NCI-H1417 (cell line): Measurements from ENCODE around the gene SDK2.

Experiments
- DNase-seq, 3 experiments: peaks; one replicate each; lab custom pipeline; 2025; lab: John Stamatoyannopoulos, UW

The SDK2 gene

GRCh38 chr17:73555199-73555960 is 88.9 kb downstream of the SDK2 start:
- peak in 1 of 3 experiments; percentile 24 for DNase-seq

- no peak for DNase-seq
These were observed 89.7 kb downstream of the SDK2 start for GRCh38 chr17:73554498-73554897.

GRCh38 chr17:73553311-73553710 is 90.9 kb downstream of the SDK2 start:
- DNase-seq: no peak

GRCh38 chr17:73552300-73553048 is 91.8 kb downstream of the SDK2 start:
- DNase-seq: peak in 1 of 3 experiments; percentile 83

- peak in 2 of 3 experiments; percentile 12 to 60 for DNase-seq
These were observed 92.5 kb downstream of the SDK2 start for GRCh38 chr17:73551759-73552158.

- no peak for DNase-seq
These were observed 93.1 kb downstream of the SDK2 start for GRCh38 chr17:73551144-73551543.

- DNase-seq: peak in 2 of 3 experiments; percentile 9 to 23
These were observed 93.7 kb downstream of the SDK2 start for GRCh38 chr17:73550556-73550955.

GRCh38 chr17:73549841-73550430 is 94.3 kb downstream of the SDK2 start:
- DNase-seq: peak in 2 of 3 experiments; percentile 12 to 50

- peak in 1 of 3 experiments; percentile 50 for DNase-seq
These were observed 95.5 kb downstream of the SDK2 start for GRCh38 chr17:73548620-73549311.

GRCh38 chr17:73547790-73548189 is 96.5 kb downstream of the SDK2 start:
- no peak for DNase-seq

- peak; percentile 28 to 75 (median 50) for DNase-seq
These were observed 97.3 kb downstream of the SDK2 start for GRCh38 chr17:73546770-73547536.

GRCh38 chr17:73546114-73546513 is 98.1 kb downstream of the SDK2 start:
- DNase-seq: peak in 2 of 3 experiments; percentile 11 to 52

GRCh38 chr17:73545109-73546032 is 98.9 kb downstream of the SDK2 start:
- no peak for DNase-seq

GRCh38 chr17:73544333-73544732 is 99.9 kb downstream of the SDK2 start:
- no peak for DNase-seq

GRCh38 chr17:73542323-73542722 is 101.9 kb downstream of the SDK2 start:
- DNase-seq: no peak

- no peak for DNase-seq
These were observed 102.7 kb downstream of the SDK2 start for GRCh38 chr17:73541561-73541981.

- DNase-seq: no peak
These were observed 103.1 kb downstream of the SDK2 start for GRCh38 chr17:73541111-73541510.

GRCh38 chr17:73539166-73539565 is 105.1 kb downstream of the SDK2 start:
- DNase-seq: no peak

- no peak for DNase-seq
These were observed 105.8 kb downstream of the SDK2 start for GRCh38 chr17:73538445-73538844.
